HG03521 (cell line): ENCODE data around the gene KCNN4.

Source experiments
- ATAC-seq: cut with Tn5 transposase; IDR thresholded peaks from one replicate; pipeline ENCODE4 v1.9.1; 2021; ENCODE audit warnings: mild to moderate bottlenecking, moderate library complexity; ENCODE audit not compliant: unreplicated experiment

KCNN4 gene

DNA sequence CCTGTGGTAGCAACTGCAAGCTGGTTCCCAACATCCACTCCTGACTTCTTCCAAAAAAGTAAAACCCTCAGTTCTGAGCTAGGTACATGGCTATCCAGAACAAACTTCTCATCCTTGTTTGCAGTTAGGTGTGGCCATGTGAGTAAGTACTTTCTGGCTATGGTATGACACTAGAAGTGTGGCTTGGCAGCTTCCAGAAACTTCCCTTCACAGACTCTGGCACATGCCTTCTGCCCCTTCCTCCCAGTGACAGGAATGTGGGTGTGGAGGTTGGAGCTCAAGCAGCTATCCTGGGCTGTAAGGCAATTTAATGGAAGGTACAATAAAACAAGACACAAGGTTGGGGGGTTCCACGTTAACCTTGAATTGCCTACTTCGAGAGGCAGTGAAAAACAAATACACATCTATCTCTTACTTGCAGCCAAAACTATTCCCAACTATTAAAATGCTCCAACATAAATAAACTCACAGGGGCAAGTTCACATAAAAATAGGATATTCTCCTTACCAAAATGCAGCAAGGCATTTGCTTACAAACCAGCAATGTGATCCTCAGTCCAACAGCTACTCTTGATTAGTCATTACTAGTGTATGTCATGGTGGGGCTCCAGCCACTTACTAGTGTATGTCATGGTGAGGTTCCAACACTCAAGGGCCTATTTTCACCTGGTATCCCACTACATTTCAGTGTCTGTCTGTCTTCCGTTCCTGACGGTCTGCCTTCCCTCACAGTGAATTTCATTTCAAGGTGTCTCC, 29.1 kb downstream of the KCNN4 start:
- no peak for ATAC-seq

DNA sequence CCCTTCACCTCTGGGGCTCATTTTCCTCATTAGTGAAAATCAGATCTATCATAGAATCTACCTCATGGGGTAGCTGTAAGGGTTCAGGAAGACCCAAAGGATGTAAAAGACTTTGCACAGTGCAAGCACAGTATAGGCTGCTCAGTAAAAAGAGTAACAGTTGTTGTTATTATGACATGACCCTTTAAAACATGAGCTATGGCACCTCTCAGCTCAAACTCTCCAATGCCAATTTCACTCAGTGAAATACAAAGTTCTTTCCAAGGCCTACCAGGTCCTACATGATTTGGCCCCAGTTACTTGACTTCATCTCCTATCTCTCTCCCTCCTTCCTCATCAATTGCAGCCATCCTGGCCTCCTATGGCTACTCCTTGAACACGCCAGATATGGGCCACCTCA, 30.9 kb downstream of the KCNN4 start:
- ATAC-seq: no peak

DNA sequence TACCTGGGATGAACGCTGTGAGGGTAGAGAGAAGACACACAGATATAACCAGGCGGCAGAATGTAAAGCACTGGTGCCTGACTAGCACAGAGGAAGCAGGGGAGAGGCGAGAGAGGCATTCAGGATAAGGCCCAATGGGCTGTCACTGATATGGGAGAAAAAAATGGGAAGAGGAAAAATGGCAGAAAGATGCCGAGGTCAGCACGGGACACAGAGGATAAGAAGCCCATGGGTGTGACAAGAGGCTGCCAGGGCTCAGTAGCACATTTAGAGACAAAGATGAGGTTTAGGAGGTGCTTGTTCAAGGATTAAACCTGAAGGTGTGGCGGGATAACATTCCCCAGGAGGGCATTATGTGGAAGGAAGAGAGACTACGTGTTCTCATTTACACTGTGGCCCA, 31.6 kb downstream of the KCNN4 start:
- ATAC-seq: no peak

GRCh38 chr19:43748685-43749084, 32.1 kb downstream of the KCNN4 start:
- ATAC-seq: no peak

DNA sequence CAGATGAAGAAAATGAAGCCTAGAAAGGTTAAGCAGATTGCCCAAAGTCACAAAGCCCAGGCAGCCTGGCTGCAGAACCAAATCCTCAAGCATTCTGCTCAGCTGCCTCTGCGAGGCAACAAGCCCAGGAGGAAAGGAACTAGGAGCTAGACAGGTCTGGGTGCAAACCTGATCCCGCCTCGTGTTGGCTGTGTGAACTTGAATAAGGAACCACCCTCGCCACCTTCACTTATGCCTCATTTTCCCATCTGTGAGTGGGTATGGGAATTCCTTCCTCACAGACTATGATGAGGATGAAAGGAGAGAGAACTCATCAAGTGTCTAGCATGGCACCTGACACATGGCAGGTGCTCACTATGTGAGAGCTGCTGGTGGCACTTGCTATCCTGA, 32.6 kb downstream of the KCNN4 start:
- no peak for ATAC-seq

DNA sequence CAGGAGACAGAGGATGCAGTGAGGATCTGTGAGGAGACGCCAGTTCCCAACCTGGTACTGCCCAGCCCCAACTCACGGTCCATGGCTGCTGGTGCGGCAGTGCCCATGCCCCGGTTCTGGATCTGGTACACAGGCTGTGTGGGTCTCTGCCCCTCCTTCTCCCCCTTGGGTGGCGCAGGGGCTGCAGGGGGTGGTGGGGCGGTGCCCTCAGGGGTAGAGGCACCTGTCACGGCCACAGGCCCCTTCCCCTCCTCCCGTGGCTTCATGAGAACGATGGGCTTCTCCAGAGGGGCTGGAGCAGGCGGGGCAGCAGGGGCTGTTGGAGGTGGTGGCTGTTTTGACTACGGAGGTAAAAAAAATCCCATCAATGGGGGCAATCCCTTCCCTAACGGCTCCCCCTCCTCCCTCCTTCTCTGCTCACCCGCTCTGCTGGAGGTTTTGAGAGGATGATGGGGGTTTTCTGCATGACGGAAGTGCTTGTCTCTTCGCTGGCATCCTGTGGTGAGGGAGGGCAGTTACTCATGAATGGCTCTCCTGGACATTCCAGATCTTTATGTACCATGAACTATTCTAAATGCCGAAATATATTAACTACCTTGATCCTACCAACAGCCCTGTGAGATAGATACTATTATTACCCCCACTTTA, 33.1 kb downstream of the KCNN4 start:
- no peak for ATAC-seq

GRCh38 chr19:43743059-43743458, 37.7 kb downstream of the KCNN4 start:
- no peak for ATAC-seq

- no peak for ATAC-seq
These were observed 39.5 kb downstream of the KCNN4 start for GRCh38 chr19:43741075-43741825.

GRCh38 chr19:43739439-43740235, 41.1 kb downstream of the KCNN4 start:
- ATAC-seq: no peak

- ATAC-seq: no peak
These were observed 42.0 kb downstream of the KCNN4 start for GRCh38 chr19:43738780-43739211.

DNA sequence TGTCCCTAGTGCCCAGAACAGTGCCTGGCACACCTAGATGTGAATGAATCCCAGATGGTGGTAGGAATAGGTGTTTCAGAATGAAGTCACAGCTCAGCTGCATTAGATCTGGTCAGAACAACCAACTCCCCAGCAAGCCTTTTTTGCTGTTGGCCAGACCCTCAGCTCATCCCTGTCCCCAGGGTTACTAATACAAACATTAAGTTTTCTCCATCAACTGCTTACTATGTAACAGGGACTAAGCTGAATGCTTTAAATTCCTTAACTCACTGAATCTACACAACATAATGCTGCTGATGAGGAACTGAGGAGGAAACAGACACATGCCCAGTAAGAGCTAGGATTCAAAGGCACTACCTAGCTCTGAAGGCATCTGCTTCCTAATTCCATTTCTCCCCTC, 44.8 kb downstream of the KCNN4 start:
- no peak for ATAC-seq

DNA sequence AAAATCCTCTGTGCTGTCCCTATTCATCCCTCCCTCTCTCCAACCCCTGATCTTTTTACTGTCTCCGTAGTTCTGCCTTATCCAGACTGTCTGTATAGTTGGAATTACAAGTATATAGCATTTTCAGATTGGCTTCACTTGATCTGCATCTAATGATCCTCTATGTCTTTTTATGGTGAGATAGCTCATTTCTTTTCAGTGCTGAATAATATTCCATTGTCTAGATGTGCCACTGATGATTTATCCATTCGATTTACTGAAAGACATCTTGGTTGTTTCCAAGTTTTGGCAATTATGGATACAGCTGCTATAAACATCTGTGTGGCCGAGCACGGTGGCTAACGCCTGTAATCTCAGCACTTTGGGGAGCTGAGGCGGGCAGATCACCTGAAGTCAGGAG, 45.8 kb downstream of the KCNN4 start:
- no peak for ATAC-seq

DNA sequence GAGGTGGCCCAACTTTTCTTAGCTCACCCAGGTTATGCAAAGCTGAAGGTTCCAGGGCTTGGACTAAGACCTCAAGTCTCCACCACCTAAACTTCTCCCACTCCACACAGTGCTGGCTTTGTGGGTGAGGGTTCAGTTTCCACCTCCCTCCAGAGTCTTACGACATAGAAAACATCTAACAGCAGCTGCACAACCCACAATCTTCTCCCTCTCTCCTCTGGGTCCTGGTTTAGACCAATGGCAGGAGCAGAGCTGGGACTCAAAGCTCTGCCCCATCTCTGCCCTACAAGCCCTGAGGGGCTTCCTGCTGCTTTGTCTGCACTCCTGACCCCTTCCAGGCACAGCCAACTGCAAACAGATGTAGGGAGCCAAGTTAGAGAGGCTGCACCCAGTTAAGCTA, 48.9 kb downstream of the KCNN4 start:
- ATAC-seq: no peak

DNA sequence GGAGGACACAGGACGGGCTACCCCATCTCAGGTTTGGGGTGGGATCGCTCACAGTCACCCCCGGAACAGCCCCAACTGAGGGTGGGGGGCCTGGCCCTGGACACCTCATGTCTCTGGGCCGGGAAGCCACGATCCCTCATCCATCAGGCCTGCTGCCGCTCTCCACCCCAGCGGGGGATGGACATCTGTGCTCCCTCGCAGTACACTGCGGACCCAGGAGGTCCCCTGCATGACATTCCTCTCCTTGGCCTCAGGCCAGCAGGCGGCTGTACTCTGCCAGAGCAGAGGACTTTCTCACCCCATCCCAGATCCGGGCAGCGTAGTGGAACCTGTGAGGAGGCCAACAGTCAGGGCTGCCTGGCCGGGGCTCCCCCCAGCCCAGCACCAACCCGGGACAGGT, 49.4 kb downstream of the KCNN4 start:
- no peak for ATAC-seq

DNA sequence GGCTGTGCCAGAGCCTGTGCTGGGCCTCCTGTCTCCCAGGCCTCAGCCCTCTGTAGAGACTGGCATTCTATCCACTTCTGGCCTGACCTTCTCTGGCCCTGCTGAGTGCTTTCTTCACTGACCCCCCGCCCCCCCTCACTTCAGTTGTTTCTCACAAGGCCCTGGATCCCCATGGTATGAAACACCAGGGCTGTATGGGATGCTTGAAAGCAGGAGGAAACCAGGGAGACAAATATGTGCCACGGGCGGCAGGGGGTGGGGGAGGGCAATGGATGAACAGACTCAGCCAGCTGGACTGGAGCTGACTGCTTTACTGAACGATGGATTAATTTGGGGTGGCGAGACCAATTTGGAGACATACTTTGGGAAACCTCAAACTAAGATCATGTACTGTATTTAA, 50.9 kb downstream of the KCNN4 start:
- no peak for ATAC-seq

- no peak for ATAC-seq
These were observed 53.2 kb downstream of the KCNN4 start for GRCh38 chr19:43727593-43727853.

GRCh38 chr19:43726736-43727592, 53.8 kb downstream of the KCNN4 start:
- no peak for ATAC-seq

DNA sequence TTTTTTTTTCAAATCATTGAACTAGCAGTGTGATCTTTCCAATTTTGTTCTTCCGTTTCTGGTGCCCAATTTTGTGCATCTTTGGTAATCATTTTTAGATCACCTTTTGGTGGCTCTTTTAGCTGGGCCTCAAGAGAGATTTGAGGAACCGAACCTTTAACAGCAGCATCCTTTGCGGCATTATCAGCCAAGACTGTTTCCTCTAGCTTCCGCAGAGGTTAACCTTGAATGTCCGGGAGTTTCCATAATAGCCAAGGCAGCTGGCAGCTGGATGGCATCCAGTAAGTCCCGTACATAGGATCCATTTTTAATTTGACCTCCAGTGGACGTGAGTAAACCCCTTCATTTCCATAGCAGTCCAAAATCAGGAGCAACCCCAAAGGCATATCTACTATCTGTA, 55.3 kb downstream of the KCNN4 start:
- no peak for ATAC-seq

- ATAC-seq: no peak
These were observed 55.9 kb downstream of the KCNN4 start for GRCh38 chr19:43724896-43725295.

DNA sequence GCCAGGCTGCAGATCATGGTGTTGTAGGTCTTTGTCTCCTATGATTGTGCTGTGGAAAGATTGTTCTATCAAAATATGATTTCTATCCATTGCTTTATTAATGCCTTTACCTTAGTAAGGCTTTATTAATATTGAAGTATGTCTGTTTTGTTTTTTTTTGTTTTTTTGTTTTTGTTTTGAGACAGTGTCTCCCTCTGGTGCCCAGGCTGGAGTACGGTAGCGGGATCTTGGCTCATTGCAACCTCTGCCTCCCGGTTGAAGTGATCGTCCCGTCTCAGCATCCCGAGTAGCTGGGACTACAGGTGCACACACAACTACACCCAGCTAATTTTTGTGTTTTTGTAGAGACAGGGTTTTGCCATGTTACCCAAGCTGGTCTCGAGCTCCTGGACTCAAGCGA, 57.2 kb downstream of the KCNN4 start:
- ATAC-seq: no peak
